HCT116 (cell line): ENCODE data around the gene MT2A. TPM values are rescaled to one million over a fixed set of nuclear protein-coding genes. Genes with fewer than 3 reads are reported as not detected.

ENCODE experiments used
- ATAC-seq: fragments of 200-7000 bp; cut with Tn5 transposase; 2 replicates; pipeline ENCODE4 v1.9.1; 2020; ENCODE audit warnings: mild to moderate bottlenecking, moderate library complexity
- BruUV-seq: library from RNA; stranded (reverse); fragments of 400-500 nt; replicated peaks from 2 replicates; lab custom pipeline; 2021; lab: Mats Ljungman, UMichigan
- CTCF ChIA-PET: fragments of 300-600 bp; sonication (Branson Sonifier 250); formaldehyde crosslinking; loops from one replicate; lab custom pipeline; 2021; ENCODE audit warnings: antibody characterized with exemption; lab: Charles Lee
- POLR2A ChIA-PET: fragments of 300-600, 350-600 bp; sonication (Branson Sonifier 250); formaldehyde crosslinking; loops from one replicate; lab custom pipeline; 2021; ENCODE audit warnings: antibody characterized with exemption; lab: Charles Lee
- RAD21 ChIA-PET, 2 experiments: fragments of 300-600 bp; sonication (Branson Sonifier 250); formaldehyde crosslinking; loops; one replicate each; lab custom pipeline; 2023; ENCODE audit warnings: low total read pairs in 2 of 2; ENCODE audit not compliant: uncharacterized antibody in 2 of 2, unreplicated experiment in 2 of 2, low non-redundant PET in 1 of 2; lab: Charles Lee
- DNase-seq: peaks from one replicate; pipeline ENCODE4 v3.0.0-alpha.2; 2010; ENCODE audit warnings: low read depth, low spot score
- H2AFZ ChIP-seq: fragments of 200-600 bp; shearing (Covaris generic), sonication (generic); 2 replicates; pipeline ENCODE4 v1.6.1; 2017; ENCODE audit warnings: low read depth, mixed run types, mixed read lengths, antibody characterized with exemption, low read length; ENCODE audit not compliant: poor library complexity, severe bottlenecking
- H3K27ac ChIP-seq: 2 replicates; pipeline ENCODE4 v1.5.1; 2012; ENCODE audit warnings: low read depth, low read length
- H3K27me3 ChIP-seq: fragments of 200-600 bp; sonication (generic); 2 replicates; pipeline ENCODE4 v1.6.1; 2016; ENCODE audit warnings: mixed run types, low read length, mixed read lengths; ENCODE audit not compliant: insufficient read depth
- H3K36me3 ChIP-seq, 2 experiments: fragments of 200-500 bp in 1 of 2; fragments of 200-600 bp in 1 of 2; sonication (Bioruptor generic) in 1 of 2; sonication (generic) in 1 of 2; 2 replicates each; pipeline versions ENCODE4 v1.5.1 to v1.6.1; 2014 to 2016; ENCODE audit warnings: low read length in 2 of 2, inconsistent platforms in 1 of 2, mixed read lengths in 1 of 2, mixed run types in 1 of 2; ENCODE audit not compliant: insufficient read depth in 2 of 2, control insufficient read depth in 1 of 2
- H3K4me1 ChIP-seq, 2 experiments: fragments of 200-600 bp in 1 of 2; sonication (generic) in 1 of 2; 2 replicates each; pipeline versions ENCODE4 v1.5.1 to v1.6.1; 2012 to 2017; ENCODE audit warnings: low read length in 2 of 2, inconsistent platforms in 1 of 2, mild to moderate bottlenecking in 1 of 2, mixed read lengths in 1 of 2, mixed run types in 1 of 2, moderate library complexity in 1 of 2; ENCODE audit not compliant: insufficient read depth in 2 of 2, control insufficient read depth in 1 of 2
- H3K4me2 ChIP-seq: fragments of 200-600 bp; sonication (generic); 2 replicates; pipeline ENCODE4 v1.6.1; 2017; ENCODE audit warnings: mixed run types, low read length, mixed read lengths
- H3K4me3 ChIP-seq, 2 experiments: fragments of 200-600 bp in 1 of 2; sonication (generic) in 1 of 2; replicated peaks in 1 of 2; 2 replicates each; pipeline ENCODE4 v1.5.1; 2011 to 2016; ENCODE audit warnings: low read length in 2 of 2, control low read depth in 1 of 2, low read depth in 1 of 2, mild to moderate bottlenecking in 1 of 2, mixed read lengths in 1 of 2, mixed run types in 1 of 2
- H3K79me2 ChIP-seq: fragments of 200-600 bp; sonication (generic); 2 replicates; pipeline ENCODE4 v1.6.1; 2017; ENCODE audit warnings: mild to moderate bottlenecking, mixed run types, low read length, moderate library complexity, mixed read lengths; ENCODE audit not compliant: insufficient read depth
- H3K9ac ChIP-seq: fragments of 200-600 bp; sonication (generic); 2 replicates; pipeline ENCODE4 v1.6.1; 2016; ENCODE audit warnings: low read length, mixed read lengths
- H3K9me2 ChIP-seq: fragments of 200-600 bp; sonication (generic), shearing (Covaris generic); 2 replicates; pipeline ENCODE4 v1.6.1; 2017; ENCODE audit warnings: mixed run types, mild to moderate bottlenecking, moderate library complexity; ENCODE audit not compliant: insufficient read depth
- H3K9me3 ChIP-seq, 2 experiments: fragments of 200-500 bp in 1 of 2; fragments of 200-600 bp in 1 of 2; sonication (Bioruptor generic) in 1 of 2; sonication (generic) in 1 of 2; 2 replicates each; pipeline ENCODE4 v1.6.1; 2014 to 2017; ENCODE audit warnings: low read length in 2 of 2, mixed read lengths in 2 of 2, inconsistent platforms in 1 of 2, low read depth in 1 of 2, mild to moderate bottlenecking in 1 of 2, mixed run types in 1 of 2, moderate library complexity in 1 of 2; ENCODE audit not compliant: control insufficient read depth in 1 of 2, insufficient read depth in 1 of 2
- H4K20me1 ChIP-seq: fragments of 200-600 bp; sonication (generic), shearing (Covaris generic); 2 replicates; pipeline ENCODE4 v1.6.1; 2017; ENCODE audit warnings: mixed run types, mild to moderate bottlenecking, moderate library complexity; ENCODE audit not compliant: insufficient read depth
- ATF3 ChIP-seq: IDR thresholded peaks from 2 replicates; pipeline ENCODE4 v1.6.1; 2012
- CEBPB ChIP-seq: IDR thresholded peaks from 2 replicates; pipeline ENCODE4 v1.6.1; 2012; ENCODE audit warnings: low read depth
- EZH2 ChIP-seq: fragments of 200-600 bp; sonication (generic); IDR thresholded peaks from 2 replicates; pipeline ENCODE4 v1.6.1; 2017; ENCODE audit warnings: antibody characterized with exemption, mixed run types
- EZH2phosphoT487 ChIP-seq: fragments of 200-600 bp; IDR thresholded peaks from 2 replicates; pipeline ENCODE4 v1.6.1; 2018; ENCODE audit warnings: antibody characterized with exemption, borderline replicate concordance
- RAD21 ChIP-seq: IDR thresholded peaks from 2 replicates; pipeline ENCODE4 v1.6.1; 2012; ENCODE audit warnings: low read depth, mild to moderate bottlenecking
- REST ChIP-seq: IDR thresholded peaks from 2 replicates; pipeline ENCODE4 v1.6.1; 2012; ENCODE audit warnings: low read depth
- TCF7L2 ChIP-seq: IDR thresholded peaks from 2 replicates; pipeline ENCODE4 v1.7.0; 2011; ENCODE audit warnings: borderline replicate concordance, inconsistent platforms; ENCODE audit not compliant: insufficient read depth, insufficient read length; ENCODE audit errors: extremely low read depth
- ZBTB33 ChIP-seq: IDR thresholded peaks from 2 replicates; pipeline ENCODE4 v1.6.1; 2011; ENCODE audit warnings: mild to moderate bottlenecking, low read length, moderate library complexity; ENCODE audit not compliant: insufficient replicate concordance; ENCODE audit errors: extremely low read depth
- ZFX ChIP-seq: fragments of 450-650 bp; IDR thresholded peaks from 2 replicates; pipeline ENCODE4 v1.6.1; 2017
- ZNF274 ChIP-seq: fragments of 200-500 bp; sonication (Bioruptor generic); IDR thresholded peaks from 2 replicates; pipeline ENCODE4 v1.6.1; 2014; ENCODE audit warnings: mild to moderate bottlenecking, low read depth, low read length, inconsistent platforms
- intact Hi-C: fragments of 100-400 bp; cut with micrococcal nuclease; formaldehyde crosslinking; loops from 2 replicates; pipeline ENCODE4 v1.10.0; 2022
- total RNA-seq: library from RNA; stranded (reverse); gene quantifications from one replicate; pipeline ENCODE4 v1.2.1, GENCODE V29; 2021; ENCODE audit not compliant: unreplicated experiment

Gene MT2A
- total RNA-seq, 1 experiment from 2014 or later = 710 TPM

- no peaks in the 10 kb centered on the region for H3K36me3 ChIP-seq
- H4K20me1 ChIP-seq = no peaks in the 10 kb centered on the region
- H3K4me1 ChIP-seq = 0 out of 4 replicates have a peak, but pooled peaks cover 0 to 3% of the 10 kb centered on the region in 2 experiments
- no peak overlapping the region for H3K4me3 ChIP-seq
- BruUV-seq = no TSS peak
- no peaks in the 10 kb centered on the region for H3K27me3 ChIP-seq
- ChIA-PET RAD21 (no interaction called here), CTCF (no interaction called here), POLR2A (no interaction called here)
- no peak overlapping the region for H3K27ac ChIP-seq
- no peak for ATAC-seq
- H3K9me3 ChIP-seq = no peaks in the 10 kb centered on the region
- H3K4me2 ChIP-seq = no peak overlapping the region
- TF ChIP-seq ZFX (no peak), EZH2 (no peak), RAD21 (no peak), REST (no peak)
- DNase-seq = no peak
- no peaks in the 10 kb centered on the region for H3K9me2 ChIP-seq
- no peaks in the 10 kb centered on the region for H3K79me2 ChIP-seq
- intact Hi-C loops = no loop called here
- H2AFZ ChIP-seq = no peak overlapping the region
- no peak overlapping the region for H3K9ac ChIP-seq
These were observed 14.7 kb upstream of the MT2A start for GRCh38 chr16:56593573-56594291.

- CTCF ChIA-PET = no interaction called here
- intact Hi-C loops = no loop called here
- no peak for TF ChIP-seq CEBPB
- TF ChIP-seq ZBTB33 = no peak
- no peak for TF ChIP-seq EZH2phosphoT487
- no peak for TF ChIP-seq ATF3
- no peak for TF ChIP-seq TCF7L2
- no peak for TF ChIP-seq ZNF274
These were observed 14.1 kb upstream of the MT2A start for GRCh38 chr16:56594292-56594619.

More at GRCh38 chr16:56594292-56594619, 14.1 kb upstream of the MT2A start:
- H3K4me3 ChIP-seq = no peak overlapping the region
- no peaks in the 10 kb centered on the region for H3K79me2 ChIP-seq
- H2AFZ ChIP-seq = no peak overlapping the region
- no peak overlapping the region for H3K27ac ChIP-seq
- ChIA-PET POLR2A (no interaction called here), RAD21 (no interaction called here)
- H3K9me2 ChIP-seq = no peaks in the 10 kb centered on the region
- no peak for ATAC-seq
- H4K20me1 ChIP-seq = no peaks in the 10 kb centered on the region
- 0 out of 4 replicates have a peak, but pooled peaks cover 0 to 3% of the 10 kb centered on the region in 2 experiments for H3K4me1 ChIP-seq
- no peaks in the 10 kb centered on the region for H3K27me3 ChIP-seq
- no peak overlapping the region for H3K9ac ChIP-seq
- BruUV-seq = no TSS peak
- no peaks in the 10 kb centered on the region for H3K9me3 ChIP-seq
- H3K36me3 ChIP-seq = no peaks in the 10 kb centered on the region
- H3K4me2 ChIP-seq = no peak overlapping the region
- no peak for DNase-seq
